Measurements from ENCODE around the gene E2F6.

DNA sequence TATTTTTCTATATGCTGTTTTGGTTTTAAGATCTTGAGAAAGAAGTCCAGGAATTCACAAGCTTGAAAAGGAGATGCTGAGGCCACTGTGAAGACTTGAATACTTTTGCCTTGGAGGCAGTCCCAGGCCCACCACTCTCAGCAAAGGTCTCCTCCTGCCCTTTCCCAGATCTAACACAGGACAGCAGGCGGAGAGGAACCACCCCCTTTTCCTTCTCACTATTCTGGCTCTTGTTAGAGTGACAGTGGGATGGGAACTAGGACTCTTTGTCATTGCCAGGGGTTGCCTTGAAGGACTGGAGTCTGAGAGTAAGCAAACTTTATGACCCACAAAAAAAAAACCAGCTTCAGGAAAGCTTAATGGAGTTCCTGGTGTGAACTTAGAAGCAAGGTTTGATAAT lies 54.7 kb downstream of the E2F6 start:
- TF ChIP-seq, protein P1, sequence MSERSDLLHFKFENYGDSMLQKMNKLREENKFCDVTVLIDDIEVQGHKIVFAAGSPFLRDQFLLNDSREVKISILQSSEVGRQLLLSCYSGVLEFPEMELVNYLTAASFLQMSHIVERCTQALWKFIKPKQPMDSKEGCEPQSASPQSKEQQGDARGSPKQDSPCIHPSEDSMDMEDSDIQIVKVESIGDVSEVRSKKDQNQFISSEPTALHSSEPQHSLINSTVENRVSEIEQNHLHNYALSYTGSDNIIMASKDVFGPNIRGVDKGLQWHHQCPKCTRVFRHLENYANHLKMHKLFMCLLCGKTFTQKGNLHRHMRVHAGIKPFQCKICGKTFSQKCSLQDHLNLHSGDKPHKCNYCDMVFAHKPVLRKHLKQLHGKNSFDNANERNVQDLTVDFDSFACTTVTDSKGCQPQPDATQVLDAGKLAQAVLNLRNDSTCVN (tag by site-specific recombination; optimal IDR thresholded peaks at IDR 0.05), result no peak
- no peak for TF ChIP-seq EGR2 (tag by site-specific recombination; IDR thresholded peaks at IDR 0.05; ENCODE audit: low read depth)
- TF ChIP-seq ZSCAN23 (tag by site-specific recombination; IDR thresholded peaks at IDR 0.05), result no peak
- no peak for TF ChIP-seq GLI2 (tag by site-specific recombination; IDR thresholded peaks at IDR 0.05; ENCODE audit: borderline replicate concordance, low read depth)
- no peak for TF ChIP-seq KLF1 (tag by site-specific recombination; IDR thresholded peaks at IDR 0.05)
- TF ChIP-seq, protein P2, sequence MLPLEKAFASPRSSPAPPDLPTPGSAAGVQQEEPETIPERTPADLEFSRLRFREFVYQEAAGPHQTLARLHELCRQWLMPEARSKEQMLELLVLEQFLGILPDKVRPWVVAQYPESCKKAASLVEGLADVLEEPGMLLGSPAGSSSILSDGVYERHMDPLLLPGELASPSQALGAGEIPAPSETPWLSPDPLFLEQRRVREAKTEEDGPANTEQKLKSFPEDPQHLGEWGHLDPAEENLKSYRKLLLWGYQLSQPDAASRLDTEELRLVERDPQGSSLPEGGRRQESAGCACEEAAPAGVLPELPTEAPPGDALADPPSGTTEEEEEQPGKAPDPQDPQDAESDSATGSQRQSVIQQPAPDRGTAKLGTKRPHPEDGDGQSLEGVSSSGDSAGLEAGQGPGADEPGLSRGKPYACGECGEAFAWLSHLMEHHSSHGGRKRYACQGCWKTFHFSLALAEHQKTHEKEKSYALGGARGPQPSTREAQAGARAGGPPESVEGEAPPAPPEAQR (tag by site-specific recombination; IDR thresholded peaks at IDR 0.05), result no peak
- TF ChIP-seq ZNF747 (tag by site-specific recombination; IDR thresholded peaks at IDR 0.05), result no peak
- TF ChIP-seq, protein P3, sequence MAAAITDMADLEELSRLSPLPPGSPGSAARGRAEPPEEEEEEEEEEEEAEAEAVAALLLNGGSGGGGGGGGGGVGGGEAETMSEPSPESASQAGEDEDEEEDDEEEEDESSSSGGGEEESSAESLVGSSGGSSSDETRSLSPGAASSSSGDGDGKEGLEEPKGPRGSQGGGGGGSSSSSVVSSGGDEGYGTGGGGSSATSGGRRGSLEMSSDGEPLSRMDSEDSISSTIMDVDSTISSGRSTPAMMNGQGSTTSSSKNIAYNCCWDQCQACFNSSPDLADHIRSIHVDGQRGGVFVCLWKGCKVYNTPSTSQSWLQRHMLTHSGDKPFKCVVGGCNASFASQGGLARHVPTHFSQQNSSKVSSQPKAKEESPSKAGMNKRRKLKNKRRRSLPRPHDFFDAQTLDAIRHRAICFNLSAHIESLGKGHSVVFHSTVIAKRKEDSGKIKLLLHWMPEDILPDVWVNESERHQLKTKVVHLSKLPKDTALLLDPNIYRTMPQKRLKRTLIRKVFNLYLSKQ (tag by site-specific recombination; IDR thresholded peaks at IDR 0.05; ENCODE audit: borderline replicate concordance), result no peak
- TF ChIP-seq, protein P4, sequence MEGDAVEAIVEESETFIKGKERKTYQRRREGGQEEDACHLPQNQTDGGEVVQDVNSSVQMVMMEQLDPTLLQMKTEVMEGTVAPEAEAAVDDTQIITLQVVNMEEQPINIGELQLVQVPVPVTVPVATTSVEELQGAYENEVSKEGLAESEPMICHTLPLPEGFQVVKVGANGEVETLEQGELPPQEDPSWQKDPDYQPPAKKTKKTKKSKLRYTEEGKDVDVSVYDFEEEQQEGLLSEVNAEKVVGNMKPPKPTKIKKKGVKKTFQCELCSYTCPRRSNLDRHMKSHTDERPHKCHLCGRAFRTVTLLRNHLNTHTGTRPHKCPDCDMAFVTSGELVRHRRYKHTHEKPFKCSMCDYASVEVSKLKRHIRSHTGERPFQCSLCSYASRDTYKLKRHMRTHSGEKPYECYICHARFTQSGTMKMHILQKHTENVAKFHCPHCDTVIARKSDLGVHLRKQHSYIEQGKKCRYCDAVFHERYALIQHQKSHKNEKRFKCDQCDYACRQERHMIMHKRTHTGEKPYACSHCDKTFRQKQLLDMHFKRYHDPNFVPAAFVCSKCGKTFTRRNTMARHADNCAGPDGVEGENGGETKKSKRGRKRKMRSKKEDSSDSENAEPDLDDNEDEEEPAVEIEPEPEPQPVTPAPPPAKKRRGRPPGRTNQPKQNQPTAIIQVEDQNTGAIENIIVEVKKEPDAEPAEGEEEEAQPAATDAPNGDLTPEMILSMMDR (tag by site-specific recombination; IDR thresholded peaks at IDR 0.05), result no peak
- no peak for TF ChIP-seq ZFP3 (tag by site-specific recombination; IDR thresholded peaks at IDR 0.05; ENCODE audit: low read depth)

All from HEK293 (cell line).